Stimulated activated CD4-positive, alpha-beta T cell treated with anti-CD3 and anti-CD28 coated beads, Interleukin-4, amount 100 ng/mL, for 24 hours (primary cell): ENCODE data around the gene PNKD.
"Not testable (repeated sequence)": the region's sequence is repeated elsewhere in the genome, so short reads cannot be mapped to it uniquely, and the experiment has no call there.

Experiments used
- DNase-seq: peaks from one replicate; pipeline ENCODE4 v3.0.0-alpha.2; 2020

The PNKD gene

GRCh38 chr2:218257390-218257981 lies 12.8 kb upstream of the PNKD start:
- peak; percentile 69 for DNase-seq

DNA sequence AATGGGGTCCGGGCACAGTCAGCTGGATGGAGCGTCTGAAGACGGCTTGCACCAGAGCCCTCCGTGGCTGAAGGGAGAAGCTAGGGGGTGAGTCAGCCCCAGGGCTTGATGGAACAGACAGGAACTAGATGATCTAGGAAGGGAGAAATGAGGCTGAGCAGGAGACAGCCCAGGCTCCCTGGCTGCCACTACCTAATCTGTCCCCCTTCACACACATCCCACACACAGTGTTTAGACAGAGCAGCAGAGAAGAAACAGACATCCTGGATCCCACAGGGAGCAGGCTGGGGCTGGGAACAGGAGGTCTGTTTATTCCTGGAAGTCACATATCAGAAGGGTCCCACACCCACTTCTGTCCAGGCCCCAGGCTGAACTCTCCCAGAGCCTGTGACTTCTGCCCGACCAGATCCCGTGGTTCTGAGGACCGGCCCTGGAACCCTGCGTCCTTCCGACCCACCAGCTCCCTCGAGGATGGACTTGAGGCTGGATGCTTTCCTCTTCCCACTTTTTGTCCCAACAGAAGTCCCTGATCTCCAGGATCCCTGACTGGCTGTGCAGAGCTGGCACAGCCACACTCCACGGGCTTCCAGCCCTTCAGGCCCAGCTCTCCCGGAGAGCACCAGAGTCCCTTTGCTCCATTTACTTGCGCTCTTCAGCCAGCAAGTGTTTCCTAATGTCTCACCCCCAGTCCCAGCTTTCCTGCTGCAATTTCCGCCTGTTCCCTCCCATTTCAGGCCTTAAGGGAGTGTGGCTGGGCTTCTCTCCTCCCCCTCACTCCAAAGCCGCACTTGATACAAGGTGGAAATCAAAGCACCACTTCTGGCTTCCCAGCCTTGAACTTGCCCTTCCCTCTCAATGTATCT lies 11.0 kb upstream of the PNKD start:
- DNase-seq, result no peak

DNA sequence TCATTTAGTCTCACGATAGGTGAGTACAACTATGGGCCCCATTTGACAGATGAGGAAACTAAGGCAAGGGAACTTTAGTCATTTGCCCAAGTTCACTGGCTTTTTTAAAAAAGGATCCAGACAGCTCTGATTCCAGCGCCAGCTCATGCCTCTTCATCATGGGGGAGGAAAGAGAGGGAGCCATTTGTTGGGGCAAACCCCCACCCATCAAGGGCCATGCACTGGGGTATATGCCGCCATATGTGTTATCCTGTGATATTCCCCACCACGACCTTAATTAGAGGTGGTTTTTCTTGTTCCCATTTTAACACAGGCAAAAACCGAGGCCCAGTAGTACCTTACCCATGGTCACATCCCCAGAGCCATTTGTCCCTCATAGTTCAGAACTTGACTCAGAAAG lies 10.2 kb upstream of the PNKD start:
- DNase-seq, result no peak

GRCh38 chr2:218260742-218261422 lies 9.4 kb upstream of the PNKD start, which contains the start of gene GPBAR1:
Gene GPBAR1 (plus strand): TSS chr2:218261015. CDS start chr2:218262725, 1,710 bp downstream.
- no peak for DNase-seq

GRCh38 chr2:218261423-218262236 lies 8.7 kb upstream of the PNKD start:
- no peak for DNase-seq

DNA sequence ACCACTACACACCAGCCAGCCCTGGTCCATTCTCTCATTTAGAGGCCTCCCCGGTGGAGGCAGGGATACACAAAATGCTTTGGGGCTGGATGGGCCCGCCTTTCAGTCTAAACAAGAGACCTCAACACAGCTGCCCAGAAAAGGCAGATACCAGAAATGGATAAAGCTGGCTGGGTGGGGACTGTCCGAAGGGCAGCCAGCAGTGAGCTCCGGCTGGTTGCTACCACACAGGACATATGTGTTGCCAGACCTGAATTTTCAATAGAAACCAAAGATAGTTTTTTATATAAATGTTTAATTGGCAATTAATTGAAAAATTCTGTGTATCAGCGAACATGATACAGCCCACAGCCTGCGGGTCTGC lies 8.1 kb upstream of the PNKD start:
- DNase-seq, result no peak

DNA sequence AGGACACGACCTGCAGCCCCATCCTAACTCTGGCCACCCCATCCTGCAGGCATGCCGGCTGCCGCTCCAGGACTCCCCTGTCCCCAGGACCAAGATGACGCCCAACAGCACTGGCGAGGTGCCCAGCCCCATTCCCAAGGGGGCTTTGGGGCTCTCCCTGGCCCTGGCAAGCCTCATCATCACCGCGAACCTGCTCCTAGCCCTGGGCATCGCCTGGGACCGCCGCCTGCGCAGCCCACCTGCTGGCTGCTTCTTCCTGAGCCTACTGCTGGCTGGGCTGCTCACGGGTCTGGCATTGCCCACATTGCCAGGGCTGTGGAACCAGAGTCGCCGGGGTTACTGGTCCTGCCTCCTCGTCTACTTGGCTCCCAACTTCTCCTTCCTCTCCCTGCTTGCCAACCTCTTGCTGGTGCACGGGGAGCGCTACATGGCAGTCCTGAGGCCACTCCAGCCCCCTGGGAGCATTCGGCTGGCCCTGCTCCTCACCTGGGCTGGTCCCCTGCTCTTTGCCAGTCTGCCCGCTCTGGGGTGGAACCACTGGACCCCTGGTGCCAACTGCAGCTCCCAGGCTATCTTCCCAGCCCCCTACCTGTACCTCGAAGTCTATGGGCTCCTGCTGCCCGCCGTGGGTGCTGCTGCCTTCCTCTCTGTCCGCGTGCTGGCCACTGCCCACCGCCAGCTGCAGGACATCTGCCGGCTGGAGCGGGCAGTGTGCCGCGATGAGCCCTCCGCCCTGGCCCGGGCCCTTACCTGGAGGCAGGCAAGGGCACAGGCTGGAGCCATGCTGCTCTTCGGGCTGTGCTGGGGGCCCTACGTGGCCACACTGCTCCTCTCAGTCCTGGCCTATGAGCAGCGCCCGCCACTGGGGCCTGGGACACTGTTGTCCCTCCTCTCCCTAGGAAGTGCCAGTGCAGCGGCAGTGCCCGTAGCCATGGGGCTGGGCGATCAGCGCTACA lies 7.4 kb upstream of the PNKD start:
- no peak for DNase-seq

- no peak for DNase-seq
These were observed 6.3 kb upstream of the PNKD start for GRCh38 chr2:218263817-218264641.

DNA sequence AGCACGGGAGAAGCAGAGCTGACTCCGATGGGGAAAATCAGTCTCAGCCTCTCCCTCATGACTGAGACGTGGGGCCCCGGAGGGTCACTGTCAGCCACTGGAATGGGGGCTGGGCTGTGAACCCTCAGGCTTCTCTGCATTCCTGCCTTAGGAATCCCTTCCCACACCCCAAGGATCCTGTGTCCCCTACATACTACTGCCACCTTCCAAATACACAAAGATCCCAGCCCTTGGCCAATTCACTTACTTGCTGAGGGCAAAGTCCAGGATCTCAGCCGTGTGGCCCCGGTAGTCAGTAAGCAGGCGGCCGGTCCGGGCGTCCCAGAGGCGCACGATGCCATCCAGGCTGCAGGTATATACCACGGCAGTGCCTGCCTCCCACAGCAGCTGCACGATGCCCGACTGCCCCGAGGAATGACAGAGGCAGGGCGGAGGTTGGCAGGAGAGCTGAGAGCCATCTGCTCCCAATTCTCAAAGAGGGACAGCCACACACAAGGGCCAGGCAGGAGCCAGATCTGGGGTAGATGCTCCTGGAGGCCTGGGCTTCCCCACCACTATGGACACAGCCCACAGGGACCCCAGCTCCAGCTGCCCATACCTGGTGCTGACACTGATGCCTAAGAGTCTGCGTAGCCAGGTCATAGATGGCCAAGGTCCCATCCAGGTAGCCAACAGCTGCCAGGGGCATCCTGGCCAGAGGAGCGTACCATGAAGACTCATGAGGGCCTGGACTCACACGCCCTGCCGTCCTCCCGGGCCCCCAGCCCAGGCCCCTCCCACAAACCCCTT lies 5.4 kb upstream of the PNKD start:
- no peak for DNase-seq

- no peak for DNase-seq
These were observed 4.7 kb upstream of the PNKD start for GRCh38 chr2:218265626-218266025.

DNA sequence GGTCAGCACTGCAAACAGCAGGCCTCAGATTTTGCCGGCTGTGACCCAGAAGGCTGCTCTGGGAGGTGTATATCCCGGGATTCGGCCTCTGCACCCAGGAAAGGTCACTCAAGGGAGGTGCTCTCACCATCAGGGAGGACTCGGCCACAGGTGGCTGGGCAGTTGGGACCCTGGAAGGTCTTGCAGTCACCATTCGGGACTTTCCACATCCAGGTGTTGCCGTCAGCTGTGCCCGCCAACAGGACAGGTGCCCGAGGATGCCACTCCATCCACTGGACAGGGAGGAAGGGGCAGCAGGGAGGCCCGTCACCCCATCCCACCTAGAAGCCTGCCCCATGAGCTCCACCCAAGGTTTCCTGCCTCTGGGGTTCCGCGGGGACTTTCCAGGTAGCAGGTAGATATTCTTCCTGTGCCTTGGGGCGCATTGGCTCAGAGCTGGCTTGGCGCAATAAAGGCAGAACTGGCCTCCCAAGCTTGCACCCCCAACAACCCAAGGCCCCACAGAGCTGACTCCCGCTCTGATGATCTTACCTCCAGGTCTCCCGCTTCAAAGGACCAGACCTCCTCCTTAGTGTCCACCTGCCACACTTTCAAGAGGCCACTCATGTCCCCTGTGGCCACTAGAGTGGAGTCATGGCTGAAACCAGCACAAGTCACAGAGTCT lies 3.9 kb upstream of the PNKD start:
- no peak for DNase-seq

DNA sequence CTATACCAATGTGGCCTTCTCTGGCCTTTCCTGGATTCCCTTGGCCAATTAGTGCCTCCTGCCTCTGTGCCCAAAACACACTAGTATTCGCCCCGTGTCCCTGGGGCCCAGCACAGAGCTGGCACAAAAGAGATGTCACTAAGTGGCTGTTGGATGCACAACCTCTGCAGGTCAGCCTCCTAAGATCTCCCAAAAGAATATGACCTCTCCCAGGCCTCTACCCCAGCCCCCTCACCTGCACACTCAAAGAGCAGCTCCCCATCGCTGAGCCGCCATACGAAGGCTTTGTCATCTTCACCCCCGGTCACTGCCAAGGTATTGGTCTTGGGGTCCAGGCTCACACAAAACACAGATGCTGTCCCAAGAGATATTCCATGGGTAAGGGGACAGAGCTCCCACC lies 3.1 kb upstream of the PNKD start:
- no peak for DNase-seq

GRCh38 chr2:218270721-218271486 lies 585 bp downstream of the PNKD start:
- no peak for DNase-seq

DNA sequence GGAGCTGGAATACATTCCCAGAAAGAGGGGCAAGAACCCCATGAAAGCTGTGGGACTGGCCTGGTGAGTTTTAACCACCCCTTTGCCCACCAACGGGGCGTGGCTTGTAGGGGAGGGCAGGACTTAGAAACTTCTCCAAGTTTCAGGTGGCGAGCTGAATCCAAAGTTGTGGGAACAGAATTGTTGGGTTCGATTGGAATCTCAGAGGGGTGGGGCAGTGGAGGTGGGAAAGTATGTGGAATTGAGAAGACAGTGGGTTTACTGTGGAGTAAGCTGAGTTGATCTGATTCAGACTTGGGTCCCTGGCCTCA lies 1.1 kb downstream of the PNKD start:
- DNase-seq, result no peak

DNA sequence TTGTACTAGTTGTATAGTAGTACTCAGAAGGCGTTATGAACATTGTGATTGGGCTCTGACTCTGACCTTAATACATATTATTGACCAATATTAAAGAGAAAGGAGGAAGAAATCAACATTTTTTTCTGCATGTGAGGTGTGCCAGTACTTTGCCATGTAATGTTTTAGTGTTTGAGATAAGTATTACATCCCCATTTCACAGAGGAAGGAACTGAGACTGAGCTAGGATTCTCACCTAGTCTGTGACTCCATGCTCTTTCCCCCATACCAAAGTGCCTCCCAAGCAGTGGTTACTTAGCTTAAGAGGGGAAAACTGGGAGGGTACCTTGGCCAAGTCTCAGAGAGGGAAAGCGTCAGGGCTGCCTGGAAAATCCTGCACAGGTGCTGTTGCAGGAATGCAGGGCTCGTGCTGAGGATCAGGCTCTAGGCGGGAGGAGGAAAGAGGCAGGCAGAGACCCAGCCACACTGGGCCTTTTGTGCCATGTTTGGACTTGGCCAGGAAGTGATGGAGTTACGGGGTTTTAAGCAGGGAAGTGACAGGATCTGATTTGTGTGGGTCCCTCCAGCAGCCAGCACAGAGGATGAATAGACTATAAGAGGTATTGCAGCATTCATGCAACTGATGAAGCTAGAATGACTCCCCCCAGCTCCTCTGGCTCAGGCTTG lies 1.7 kb downstream of the PNKD start:
- no peak for DNase-seq

DNA sequence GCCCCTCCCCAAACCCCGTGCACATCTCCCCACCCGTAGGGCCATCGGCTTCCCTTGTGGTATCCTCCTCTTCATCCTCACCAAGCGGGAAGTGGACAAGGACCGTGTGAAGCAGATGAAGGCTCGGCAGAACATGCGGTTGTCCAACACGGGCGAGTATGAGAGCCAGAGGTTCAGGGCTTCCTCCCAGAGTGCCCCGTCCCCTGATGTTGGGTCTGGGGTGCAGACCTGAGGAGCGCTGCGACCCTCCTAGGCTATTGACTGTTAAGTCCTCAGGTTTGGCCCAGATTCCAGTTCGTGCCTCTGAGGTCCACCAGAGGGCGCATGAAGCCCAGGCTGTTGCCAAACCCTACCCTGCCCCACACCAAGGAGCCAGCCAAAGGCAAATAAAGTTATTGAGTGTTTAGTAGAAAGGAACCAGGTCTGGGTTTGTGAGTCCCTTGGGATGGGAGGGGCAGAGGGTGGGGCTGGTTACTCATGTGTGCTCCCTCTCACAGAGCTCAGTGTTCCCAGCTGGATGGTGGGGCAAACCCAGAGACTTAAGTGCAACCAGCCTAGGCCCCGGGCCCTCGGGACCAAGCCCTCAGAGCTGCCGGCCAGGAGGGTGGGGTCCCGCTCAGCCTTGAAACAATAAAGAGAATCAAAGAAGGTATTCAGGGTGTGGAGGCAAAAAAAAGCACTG lies 2.4 kb downstream of the PNKD start:
- peak; percentile 84 for DNase-seq

DNA sequence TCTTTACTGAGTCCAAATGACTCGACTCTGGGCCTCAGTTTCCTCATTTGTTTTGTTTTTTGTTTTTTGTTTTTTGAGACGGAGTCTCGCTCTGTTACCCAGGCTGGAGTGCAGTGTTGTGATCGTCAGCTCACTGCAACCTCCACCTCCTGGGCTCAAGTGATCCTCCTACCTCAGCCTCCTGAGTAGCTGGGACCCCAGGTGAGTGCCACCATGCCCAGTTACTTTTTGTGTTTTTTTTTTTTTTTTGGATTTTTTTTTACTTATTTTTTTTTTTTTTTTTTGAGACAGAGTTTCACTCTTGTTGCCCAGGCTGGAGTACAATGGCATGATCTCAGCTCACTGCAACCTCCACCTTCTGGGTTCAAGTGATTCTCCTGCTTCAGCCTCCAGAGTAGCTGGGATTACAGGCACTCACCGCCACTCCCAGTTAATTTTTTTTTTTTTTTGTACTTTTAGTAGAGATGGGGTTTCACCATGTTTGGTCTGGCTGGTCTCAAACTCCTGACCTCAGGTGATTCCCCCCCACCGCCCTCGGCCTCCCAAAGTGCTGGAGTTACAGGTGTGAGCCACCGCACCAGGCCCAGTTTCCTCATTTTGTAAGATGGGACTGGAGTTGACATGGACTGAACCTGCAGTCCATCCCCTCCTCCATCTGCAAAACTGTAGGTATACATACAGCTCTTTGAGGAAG lies 3.0 kb downstream of the PNKD start:
- DNase-seq, result not testable (repeated sequence)
